Measurements from ENCODE around the gene ADPRS. TPM values are rescaled to one million over a fixed set of nuclear protein-coding genes. Genes with fewer than 3 reads are reported as not detected.

ADPRS gene, protein sequence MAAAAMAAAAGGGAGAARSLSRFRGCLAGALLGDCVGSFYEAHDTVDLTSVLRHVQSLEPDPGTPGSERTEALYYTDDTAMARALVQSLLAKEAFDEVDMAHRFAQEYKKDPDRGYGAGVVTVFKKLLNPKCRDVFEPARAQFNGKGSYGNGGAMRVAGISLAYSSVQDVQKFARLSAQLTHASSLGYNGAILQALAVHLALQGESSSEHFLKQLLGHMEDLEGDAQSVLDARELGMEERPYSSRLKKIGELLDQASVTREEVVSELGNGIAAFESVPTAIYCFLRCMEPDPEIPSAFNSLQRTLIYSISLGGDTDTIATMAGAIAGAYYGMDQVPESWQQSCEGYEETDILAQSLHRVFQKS
- 46.6 and 47.1 TPM in 2 replicates for total RNA-seq (2014; rRNA removed; shearing (Covaris generic))
- polyA plus RNA-seq (2016; fragmentation: Nextera tagmentation; extraction: Ambion mirVana), result 21.5 and 22.6 TPM in 2 replicates
- long read RNA-seq, transcript ADPRHL2-201 (6 exons, 1,668 nt), result major isoform, 51 of 54 reads
- long read RNA-seq, partial matches to known transcripts, result 1 of 54 reads
- long read RNA-seq, other reads (novel, unspliced or antisense), result 2 of 54 reads

- Histone ChIP-seq H2AFZ (peak within 1 kb of the TSS; percentile 98), H3F3A (replicated peaks; ENCODE audit: low read depth) (0 out of 2 replicates have a peak, but pooled peaks cover 7% of the 10 kb centered on the region), H3K36me3 (ENCODE audit: insufficient read depth) (peaks cover 11% of the 10 kb centered on the region; the same call in 1 of the 2 replicates), H3K27ac (ENCODE audit: low read depth) (no peak within 1 kb of the TSS; the same call in 1 of the 2 replicates), H3K4me3 (peak within 1 kb of the TSS; percentile 95), H3K9me2 (ENCODE audit: insufficient read depth) (no peaks in the 10 kb centered on the region), H3K4me1 (ENCODE audit: insufficient read depth) (peaks cover 6% of the 10 kb centered on the region; the same call in 1 of the 2 replicates), H3K4me2 (peak within 1 kb of the TSS; percentile 96), H3K79me2 (replicated peaks; ENCODE audit: insufficient read depth) (peaks cover 13% of the 10 kb centered on the region), H3K27me3 (ENCODE audit: insufficient read depth) (no peaks in the 10 kb centered on the region), H4K20me1 (replicated peaks; ENCODE audit: insufficient read depth) (peaks cover 3% of the 10 kb centered on the region; the same call in 1 of the 2 replicates)
- peak within 1 kb of the TSS; percentile 89 for H3K27ac Mint-ChIP-seq
- peak; percentile 67 for ATAC-seq
- peaks cover 14% of the 10 kb centered on the region for H3K4me1 Mint-ChIP-seq
- H3K27me3 Mint-ChIP-seq (ENCODE audit: insufficient read depth, low read depth, poor library complexity), result peaks cover 9% of the 10 kb centered on the region
- H3K36me3 Mint-ChIP-seq (ENCODE audit: low read depth), result peaks cover 22% of the 10 kb centered on the region
- H3K9me3 Mint-ChIP-seq, result no peaks in the 10 kb centered on the region; the same call in 2 of the 3 replicates
- peak; percentile 94 for DNase-seq (ENCODE audit: low spot score)
- H3K4me3 Mint-ChIP-seq, result peak within 1 kb of the TSS; percentile 91
- peak; percentile 98 for TF ChIP-seq POLR2AphosphoS5 (IDR thresholded peaks at IDR 0.05; ENCODE audit: low read depth)
- TF ChIP-seq ZNF331 (CRISPR knock-in tag; IDR thresholded peaks at IDR 0.05; ENCODE audit: low read depth), result peak; percentile 74
- TF ChIP-seq STAT1 (IDR thresholded peaks at IDR 0.05; ENCODE audit: unreplicated experiment), result no peak
- TF ChIP-seq NANOG (IDR thresholded peaks at IDR 0.05; ENCODE audit: borderline replicate concordance), result no peak
- TF ChIP-seq CREB1 (CRISPR knock-in tag; IDR thresholded peaks at IDR 0.05; ENCODE audit: low read depth), result peak; percentile 94
- TF ChIP-seq, protein P1, sequence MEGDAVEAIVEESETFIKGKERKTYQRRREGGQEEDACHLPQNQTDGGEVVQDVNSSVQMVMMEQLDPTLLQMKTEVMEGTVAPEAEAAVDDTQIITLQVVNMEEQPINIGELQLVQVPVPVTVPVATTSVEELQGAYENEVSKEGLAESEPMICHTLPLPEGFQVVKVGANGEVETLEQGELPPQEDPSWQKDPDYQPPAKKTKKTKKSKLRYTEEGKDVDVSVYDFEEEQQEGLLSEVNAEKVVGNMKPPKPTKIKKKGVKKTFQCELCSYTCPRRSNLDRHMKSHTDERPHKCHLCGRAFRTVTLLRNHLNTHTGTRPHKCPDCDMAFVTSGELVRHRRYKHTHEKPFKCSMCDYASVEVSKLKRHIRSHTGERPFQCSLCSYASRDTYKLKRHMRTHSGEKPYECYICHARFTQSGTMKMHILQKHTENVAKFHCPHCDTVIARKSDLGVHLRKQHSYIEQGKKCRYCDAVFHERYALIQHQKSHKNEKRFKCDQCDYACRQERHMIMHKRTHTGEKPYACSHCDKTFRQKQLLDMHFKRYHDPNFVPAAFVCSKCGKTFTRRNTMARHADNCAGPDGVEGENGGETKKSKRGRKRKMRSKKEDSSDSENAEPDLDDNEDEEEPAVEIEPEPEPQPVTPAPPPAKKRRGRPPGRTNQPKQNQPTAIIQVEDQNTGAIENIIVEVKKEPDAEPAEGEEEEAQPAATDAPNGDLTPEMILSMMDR (conservative IDR thresholded peaks at IDR 0.05; ENCODE audit: low read depth in 2 of 2), result peak; percentile 87 to 97
- TF ChIP-seq, protein P2, sequence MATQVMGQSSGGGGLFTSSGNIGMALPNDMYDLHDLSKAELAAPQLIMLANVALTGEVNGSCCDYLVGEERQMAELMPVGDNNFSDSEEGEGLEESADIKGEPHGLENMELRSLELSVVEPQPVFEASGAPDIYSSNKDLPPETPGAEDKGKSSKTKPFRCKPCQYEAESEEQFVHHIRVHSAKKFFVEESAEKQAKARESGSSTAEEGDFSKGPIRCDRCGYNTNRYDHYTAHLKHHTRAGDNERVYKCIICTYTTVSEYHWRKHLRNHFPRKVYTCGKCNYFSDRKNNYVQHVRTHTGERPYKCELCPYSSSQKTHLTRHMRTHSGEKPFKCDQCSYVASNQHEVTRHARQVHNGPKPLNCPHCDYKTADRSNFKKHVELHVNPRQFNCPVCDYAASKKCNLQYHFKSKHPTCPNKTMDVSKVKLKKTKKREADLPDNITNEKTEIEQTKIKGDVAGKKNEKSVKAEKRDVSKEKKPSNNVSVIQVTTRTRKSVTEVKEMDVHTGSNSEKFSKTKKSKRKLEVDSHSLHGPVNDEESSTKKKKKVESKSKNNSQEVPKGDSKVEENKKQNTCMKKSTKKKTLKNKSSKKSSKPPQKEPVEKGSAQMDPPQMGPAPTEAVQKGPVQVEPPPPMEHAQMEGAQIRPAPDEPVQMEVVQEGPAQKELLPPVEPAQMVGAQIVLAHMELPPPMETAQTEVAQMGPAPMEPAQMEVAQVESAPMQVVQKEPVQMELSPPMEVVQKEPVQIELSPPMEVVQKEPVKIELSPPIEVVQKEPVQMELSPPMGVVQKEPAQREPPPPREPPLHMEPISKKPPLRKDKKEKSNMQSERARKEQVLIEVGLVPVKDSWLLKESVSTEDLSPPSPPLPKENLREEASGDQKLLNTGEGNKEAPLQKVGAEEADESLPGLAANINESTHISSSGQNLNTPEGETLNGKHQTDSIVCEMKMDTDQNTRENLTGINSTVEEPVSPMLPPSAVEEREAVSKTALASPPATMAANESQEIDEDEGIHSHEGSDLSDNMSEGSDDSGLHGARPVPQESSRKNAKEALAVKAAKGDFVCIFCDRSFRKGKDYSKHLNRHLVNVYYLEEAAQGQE (IDR thresholded peaks at IDR 0.05; ENCODE audit: unreplicated experiment), result no peak
- peak; percentile 91 for TF ChIP-seq ETS1 (IDR thresholded peaks at IDR 0.05)
These were observed at the start of gene ADPRS for GRCh38 chr1:36088577-36089392. TSS of gene ADPRS (plus strand) at chr1:36088892. CDS start at chr1:36088905, 13 bp downstream.

All from GM23338 (cell line).